H1 (cell line): ENCODE data around the gene NXT1. TPM values are rescaled to one million over a fixed set of nuclear protein-coding genes. Genes with fewer than 3 reads are reported as not detected.

Experiments
- CTCF ChIA-PET: fragments of 300-600 bp; sonication (Branson Sonifier 250); formaldehyde crosslinking; loops from one replicate; lab custom pipeline; 2021; ENCODE audit not compliant: partially characterized antibody; lab: Charles Lee
- POLR2A ChIA-PET: fragments of 300-600 bp; sonication (Branson Sonifier 250); formaldehyde crosslinking; loops from one replicate; lab custom pipeline; 2021; ENCODE audit warnings: inconsistent platforms; ENCODE audit not compliant: partially characterized antibody; lab: Charles Lee
- DNase-seq, 2 experiments: peaks; one replicate each; pipeline versions ENCODE4 v3.0.0 to v3.0.0-alpha.2; 2010 to 2022; ENCODE audit warnings: low spot score in 2 of 2, low read depth in 1 of 2, mixed read lengths in 1 of 2
- FAIRE-seq: peaks from 2 replicates; lab custom pipeline; 2011; peaks lifted over from hg19 to GRCh38; lab: Jason Lieb, UNC
- H2AFZ ChIP-seq: 2 replicates; pipeline ENCODE4 v1.8.1; 2012; ENCODE audit warnings: low read length, inconsistent platforms
- H2AK5ac ChIP-seq: 2 replicates; pipeline ENCODE4 v1.6.1; 2013; ENCODE audit warnings: low read depth, low read length
- H2BK120ac ChIP-seq: replicated peaks from 2 replicates; pipeline ENCODE3; 2013; ENCODE audit warnings: low read depth, low read length, inconsistent platforms
- H2BK12ac ChIP-seq: 2 replicates; pipeline ENCODE4 v1.6.1; 2013; ENCODE audit warnings: low read depth, low read length
- H2BK15ac ChIP-seq: 2 replicates; pipeline ENCODE4 v1.6.1; 2013; ENCODE audit warnings: low read length
- H2BK20ac ChIP-seq: 2 replicates; pipeline ENCODE4 v1.6.1; 2013; ENCODE audit warnings: low read length
- H2BK5ac ChIP-seq: 2 replicates; pipeline ENCODE4 v1.6.1; 2013; ENCODE audit warnings: low read depth, low read length
- H3K14ac ChIP-seq: 2 replicates; pipeline ENCODE4 v1.6.1; 2013; ENCODE audit warnings: inconsistent platforms; ENCODE audit not compliant: insufficient read length
- H3K18ac ChIP-seq: 2 replicates; pipeline ENCODE4 v1.6.1; 2013; ENCODE audit warnings: low read length; ENCODE audit errors: extremely low read depth
- H3K23ac ChIP-seq: 2 replicates; pipeline ENCODE4 v1.6.1; 2013; ENCODE audit warnings: inconsistent platforms; ENCODE audit not compliant: insufficient read length
- H3K23me2 ChIP-seq: 2 replicates; pipeline ENCODE4 v1.6.1; 2013; ENCODE audit warnings: low read depth, low read length
- H3K27ac ChIP-seq: 2 replicates; pipeline ENCODE4 v1.6.1; 2011; ENCODE audit warnings: low read depth, low read length, inconsistent platforms
- H3K27me3 ChIP-seq, 4 experiments: replicated peaks in 1 of 4; 1 replicate in 1 of 4; 2 replicates in 3 of 4; pipeline versions ENCODE4 v1.6.1 to v1.8.1; 2011 to 2013; ENCODE audit warnings: low read length in 3 of 4, mild to moderate bottlenecking in 3 of 4, inconsistent platforms in 2 of 4, mixed read lengths in 2 of 4, moderate library complexity in 1 of 4; ENCODE audit not compliant: control insufficient read depth in 3 of 4, insufficient read depth in 3 of 4; ENCODE audit errors: extremely low read depth in 1 of 4
- H3K36me3 ChIP-seq, 4 experiments: 2 replicates each; pipeline versions ENCODE4 v1.6.1 to v1.8.1; 2011 to 2013; ENCODE audit warnings: mild to moderate bottlenecking in 4 of 4, low read length in 3 of 4, moderate library complexity in 2 of 4, control low read depth in 1 of 4, inconsistent platforms in 1 of 4; ENCODE audit not compliant: insufficient read depth in 4 of 4, control insufficient read depth in 2 of 4
- H3K4ac ChIP-seq: replicated peaks from 2 replicates; pipeline ENCODE3; 2013; ENCODE audit warnings: low read length, low read depth, mixed read lengths, inconsistent platforms; ENCODE audit not compliant: insufficient read length
- H3K4me1 ChIP-seq, 4 experiments: replicated peaks in 1 of 4; 1 replicate in 1 of 4; 2 replicates in 3 of 4; pipeline versions ENCODE4 v1.6.1 to v1.8.1; 2011 to 2013; ENCODE audit warnings: low read length in 3 of 4, inconsistent platforms in 2 of 4, mixed read lengths in 1 of 4; ENCODE audit not compliant: insufficient read depth in 4 of 4, control insufficient read depth in 3 of 4
- H3K4me2 ChIP-seq, 2 experiments: 2 replicates each; pipeline versions ENCODE4 v1.6.1 to v1.8.1; 2011 to 2013; ENCODE audit warnings: low read depth in 2 of 2, low read length in 2 of 2, control low read depth in 1 of 2, inconsistent platforms in 1 of 2, mild to moderate bottlenecking in 1 of 2; ENCODE audit not compliant: insufficient read depth in 1 of 2
- H3K4me3 ChIP-seq, 4 experiments: fragments of 200-600, 300-600 bp in 1 of 4; sonication (generic), shearing (Covaris generic), sonication (Bioruptor Twin) in 1 of 4; 2 replicates each; pipeline versions ENCODE4 v1.5.1 to v1.8.1; 2011 to 2016; ENCODE audit warnings: low read length in 4 of 4, low read depth in 3 of 4, control low read depth in 2 of 4, inconsistent platforms in 2 of 4, mild to moderate bottlenecking in 2 of 4, mixed read lengths in 1 of 4, moderate library complexity in 1 of 4; ENCODE audit not compliant: insufficient read depth in 2 of 4; ENCODE audit errors: extremely low read depth in 1 of 4
- H3K56ac ChIP-seq: replicated peaks from 2 replicates; pipeline ENCODE3; 2013; ENCODE audit warnings: low read depth, mild to moderate bottlenecking, mixed read lengths, low read length, inconsistent platforms; ENCODE audit not compliant: insufficient read length
- H3K79me1 ChIP-seq: 2 replicates; pipeline ENCODE4 v1.6.1; 2013; ENCODE audit warnings: low read depth, low read length, control low read depth
- H3K79me2 ChIP-seq, 2 experiments: 2 replicates each; pipeline versions ENCODE4 v1.6.1 to v1.8.1; 2012 to 2013; ENCODE audit warnings: low read length in 2 of 2, mild to moderate bottlenecking in 2 of 2, inconsistent platforms in 1 of 2; ENCODE audit not compliant: insufficient read depth in 2 of 2, control insufficient read depth in 1 of 2
- H3K9ac ChIP-seq, 4 experiments: replicated peaks in 1 of 4; 1 replicate in 1 of 4; 2 replicates in 3 of 4; pipeline versions ENCODE4 v1.6.1 to v1.8.1; 2011 to 2013; ENCODE audit warnings: low read depth in 3 of 4, low read length in 3 of 4, control low read depth in 2 of 4, mild to moderate bottlenecking in 2 of 4, moderate library complexity in 2 of 4, inconsistent platforms in 1 of 4; ENCODE audit errors: extremely low read depth in 1 of 4
- H3K9me3 ChIP-seq, 2 experiments: 2 replicates each; pipeline versions ENCODE4 v1.6.1 to v1.8.1; 2012 to 2013; ENCODE audit warnings: mild to moderate bottlenecking in 2 of 2, moderate library complexity in 2 of 2, control low read depth in 1 of 2, inconsistent platforms in 1 of 2, low read depth in 1 of 2, low read length in 1 of 2, mixed read lengths in 1 of 2; ENCODE audit not compliant: insufficient read depth in 2 of 2
- H4K20me1 ChIP-seq, 2 experiments: replicated peaks in 1 of 2; 2 replicates each; pipeline versions ENCODE3 to v1.8.1; 2011 to 2013; ENCODE audit warnings: inconsistent platforms in 2 of 2, low read length in 2 of 2, mild to moderate bottlenecking in 1 of 2; ENCODE audit not compliant: insufficient read depth in 2 of 2, control insufficient read depth in 1 of 2
- H4K5ac ChIP-seq: 2 replicates; pipeline ENCODE4 v1.6.1; 2013; ENCODE audit warnings: low read length, low read depth, mixed read lengths, inconsistent platforms; ENCODE audit not compliant: insufficient read length
- H4K8ac ChIP-seq: 2 replicates; pipeline ENCODE4 v1.8.0; 2013; ENCODE audit warnings: mild to moderate bottlenecking, moderate library complexity, low read length, inconsistent platforms; ENCODE audit not compliant: insufficient read depth; ENCODE audit errors: extremely low read depth
- H4K91ac ChIP-seq: replicated peaks from 2 replicates; pipeline ENCODE3; 2013; ENCODE audit warnings: low read length, mixed read lengths, inconsistent platforms; ENCODE audit not compliant: insufficient read length
- BRCA1 ChIP-seq: IDR thresholded peaks from 2 replicates; pipeline ENCODE4 v1.6.1; 2012; ENCODE audit warnings: low read depth, low read length, improper control_type of control experiment
- FOSL1 ChIP-seq: IDR thresholded peaks from 2 replicates; pipeline ENCODE4 v1.6.1; 2011; ENCODE audit warnings: mild to moderate bottlenecking, low read depth, low read length, moderate library complexity; ENCODE audit not compliant: insufficient read depth
- JUND ChIP-seq: IDR thresholded peaks from 2 replicates; pipeline ENCODE4 v1.6.1; 2011; ENCODE audit warnings: mild to moderate bottlenecking, improper control_type of control experiment, low read length
- PHF8 ChIP-seq: fragments of 200-600 bp; sonication (generic); conservative IDR thresholded peaks from 2 replicates; pipeline ENCODE4 v1.7.1; 2012; ENCODE audit warnings: low read depth, mild to moderate bottlenecking, inconsistent platforms, low read length, moderate library complexity
- TAF1 ChIP-seq: IDR thresholded peaks from 2 replicates; pipeline ENCODE4 v1.6.1; 2011; ENCODE audit warnings: mild to moderate bottlenecking, low read depth, low read length
- WGBS, 2 experiments: shearing (Covaris generic) in 1 of 2; methylation state at CpG; one replicate each; pipeline versions ENCODE4 v1.1.6 to v1.1.7; 2013 to 2015; ENCODE audit warnings: low lambda C conversion rate in 2 of 2, mixed read lengths in 2 of 2, inconsistent platforms in 1 of 2, low coverage in 1 of 2, missing lambda C conversion rate in 1 of 2; ENCODE audit not compliant: insufficient replicate concordance in 2 of 2, insufficient coverage in 1 of 2, insufficient read length in 1 of 2; ENCODE audit errors: extremely low coverage in 1 of 2, missing lambda C conversion rate in 1 of 2; 5-methylcytosine and 5-hydroxymethylcytosine counted together
- polyA plus RNA-seq, 7 experiments: library from polyadenylated mRNA; depleted of rRNA in 3 of 7; stranded (reverse) in 5 of 7; unstranded in 2 of 7; fragments of >200 nt in 5 of 7; fragments of 200-250 nt in 2 of 7; gene quantifications; 1 replicate in 5 of 7; 2 replicates in 1 of 7; 4 replicates in 1 of 7; pipeline versions ENCODE4 v1.2.1 to v1.2.3, GENCODE V29; 2011 to 2013; ENCODE audit warnings: missing spikeins in 2 of 7, mixed read lengths in 2 of 7
- total RNA-seq: library from RNA; stranded (reverse); fragmentation: NEBNext Ultra II Directional; extraction: Animal tissue kit (Norgen Biotek cat#: 25700); gene quantifications from 2 replicates; pipeline ENCODE4 v1.2.1, GENCODE V29; 2021

The NXT1 gene
- total and polyA plus RNA-seq, 2 of the 8 experiments (the other 6 are each of a cell fraction or from before 2014, with no cell fraction given) = 23.1 to 26.5 TPM

- ChIA-PET POLR2A (no interaction called here), CTCF (no interaction called here)
- no peak overlapping the region for H2BK5ac ChIP-seq
- TF ChIP-seq FOSL1 (no peak), BRCA1 (no peak), JUND (no peak), TAF1 (no peak), PHF8 (0 out of 2 replicates have a peak, but pooled peaks have one; percentile 2)
- H4K91ac ChIP-seq = no peak overlapping the region
- H3K27me3 ChIP-seq = no peaks in the 10 kb centered on the region; a peak in 1 of 7 replicates
- no peak overlapping the region for H3K4me3 ChIP-seq
- no peaks in the 10 kb centered on the region for H3K9me3 ChIP-seq
- H3K79me1 ChIP-seq = no peaks in the 10 kb centered on the region; the same call in 1 of the 2 replicates
- H3K4me1 ChIP-seq = no peaks in the 10 kb centered on the region
- H3K4me2 ChIP-seq = no peak overlapping the region
- no peak overlapping the region for H4K8ac ChIP-seq
- no peak overlapping the region for H3K18ac ChIP-seq
- FAIRE-seq = no peak
- peak overlapping the region; percentile 38 for H3K4ac ChIP-seq
- no peak overlapping the region for H4K5ac ChIP-seq
- H2BK120ac ChIP-seq = no peak overlapping the region
- H3K36me3 ChIP-seq = no peaks in the 10 kb centered on the region
- no peaks in the 10 kb centered on the region for H4K20me1 ChIP-seq
- H3K9ac ChIP-seq = no peak overlapping the region
- H3K23ac ChIP-seq = no peak overlapping the region
- no peak overlapping the region for H2BK12ac ChIP-seq
- no peak overlapping the region for H2BK20ac ChIP-seq
- no peak overlapping the region for H2AK5ac ChIP-seq
- H3K23me2 ChIP-seq = no peaks in the 10 kb centered on the region
- no peaks in the 10 kb centered on the region for H3K79me2 ChIP-seq
- no peak overlapping the region for H2AFZ ChIP-seq
- no peak overlapping the region for H2BK15ac ChIP-seq
- 83% methylated on average over 7 of the region's 16 CpGs; no CpG with 5 or more reads in 1 of the 2 experiments for WGBS, 2 experiments
- no peak overlapping the region for H3K14ac ChIP-seq
- H3K56ac ChIP-seq = no peak overlapping the region
- DNase-seq = no peak
- H3K27ac ChIP-seq = no peak overlapping the region
These were observed 46.0 kb upstream of the NXT1 start for GRCh38 chr20:23304616-23305015.
